ENCODE results near the gene SMR3A.

DNA sequence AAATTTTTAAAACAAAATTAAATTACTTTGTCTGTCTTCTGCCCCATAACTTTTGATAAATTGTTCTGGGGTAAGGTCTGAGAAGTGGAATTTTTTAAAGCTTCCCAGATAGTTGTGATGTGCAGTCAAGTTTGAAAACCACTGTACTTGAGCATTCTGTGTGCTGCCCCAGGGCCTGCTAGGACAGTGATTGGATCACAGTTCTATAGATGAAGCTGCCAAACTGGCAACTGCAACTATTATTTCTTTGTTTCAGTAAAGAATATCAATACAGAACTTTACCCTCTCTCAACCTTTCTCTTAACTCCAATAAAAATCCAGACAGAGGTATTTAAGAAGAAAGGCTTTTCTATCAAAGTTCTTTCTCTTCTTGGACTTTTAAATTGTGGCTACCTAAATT lies 37.0 kb downstream of the SMR3A start, which contains the start of gene OPRPN:
- TF ChIP-seq, protein P1, sequence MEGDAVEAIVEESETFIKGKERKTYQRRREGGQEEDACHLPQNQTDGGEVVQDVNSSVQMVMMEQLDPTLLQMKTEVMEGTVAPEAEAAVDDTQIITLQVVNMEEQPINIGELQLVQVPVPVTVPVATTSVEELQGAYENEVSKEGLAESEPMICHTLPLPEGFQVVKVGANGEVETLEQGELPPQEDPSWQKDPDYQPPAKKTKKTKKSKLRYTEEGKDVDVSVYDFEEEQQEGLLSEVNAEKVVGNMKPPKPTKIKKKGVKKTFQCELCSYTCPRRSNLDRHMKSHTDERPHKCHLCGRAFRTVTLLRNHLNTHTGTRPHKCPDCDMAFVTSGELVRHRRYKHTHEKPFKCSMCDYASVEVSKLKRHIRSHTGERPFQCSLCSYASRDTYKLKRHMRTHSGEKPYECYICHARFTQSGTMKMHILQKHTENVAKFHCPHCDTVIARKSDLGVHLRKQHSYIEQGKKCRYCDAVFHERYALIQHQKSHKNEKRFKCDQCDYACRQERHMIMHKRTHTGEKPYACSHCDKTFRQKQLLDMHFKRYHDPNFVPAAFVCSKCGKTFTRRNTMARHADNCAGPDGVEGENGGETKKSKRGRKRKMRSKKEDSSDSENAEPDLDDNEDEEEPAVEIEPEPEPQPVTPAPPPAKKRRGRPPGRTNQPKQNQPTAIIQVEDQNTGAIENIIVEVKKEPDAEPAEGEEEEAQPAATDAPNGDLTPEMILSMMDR (conservative IDR thresholded peaks at IDR 0.05; ENCODE audit: low read depth, low read length) = no peak
- no peak for TF ChIP-seq EZH2 (IDR thresholded peaks at IDR 0.05; ENCODE audit: borderline replicate concordance, low read depth, low read length, poor library complexity, severe bottlenecking)
